Smooth muscle cell of the coronary artery (primary cell): Measurements from ENCODE around the gene ZNF425. TPM values are rescaled to one million over a fixed set of nuclear protein-coding genes. Genes with fewer than 3 reads are reported as not detected.

Source experiments
- total RNA-seq: library from RNA; depleted of rRNA; stranded (reverse); fragments of >200 nt; gene quantifications from 2 replicates; pipeline ENCODE4 v1.2.3, GENCODE V29; 2014; ENCODE audit warnings: low replicate concordance

Gene ZNF425
- total RNA-seq = 3.6 and 4.2 TPM in 2 replicates

GRCh38 chr7:149125863-149126661 lies at the start of gene ZNF425:
Gene ZNF425 (minus strand): TSS chr7:149126324. CDS start chr7:149126213, 111 bp downstream.

GRCh38 chr7:149147072-149147751 lies 21.1 kb upstream of the ZNF425 start, which contains the start of gene ZNF398:
Gene ZNF398 (plus strand): TSS chr7:149147453. CDS start chr7:149147743, 290 bp downstream.

GRCh38 chr7:149090397-149091195 lies 35.5 kb downstream of the ZNF425 start, which contains the start of gene ZNF786:
Gene ZNF786 (minus strand): TSS chr7:149090718. CDS start chr7:149090640, 78 bp downstream.

Other genes with a start within 250 kb of the ZNF425 start
- 2.1 and 5.0 TPM in 2 replicates for gene EZH2, start 242.0 kb downstream of the ZNF425 start, total RNA-seq
- gene PDIA4, start 97.8 kb downstream of the ZNF425 start, total RNA-seq = 284 and 381 TPM in 2 replicates
- gene ZNF786, start 35.6 kb downstream of the ZNF425 start, total RNA-seq = 3.6 and 5.0 TPM in 2 replicates
- gene ZNF398, start 21.1 kb upstream of the ZNF425 start, total RNA-seq = 4.0 and 4.7 TPM in 2 replicates
- gene ZNF282, start 69.2 kb upstream of the ZNF425 start, total RNA-seq = 17.3 and 17.9 TPM in 2 replicates
- 3.5 and 4.0 TPM in 2 replicates for gene ZNF212, start 113.3 kb upstream of the ZNF425 start, total RNA-seq
- gene ZNF783, start 135.9 kb upstream of the ZNF425 start, total RNA-seq = 9.3 and 10.8 TPM in 2 replicates